T-helper 1 cell treated with Interleukin-12 subunit alpha and Interleukin-12 subunit beta and Interleukin-4 antibody, amounts not matched to agents 30 ng/mL and 1 ng/mL, for 36 hours (primary cell): ENCODE data around the gene MCF2L2. TPM values are rescaled to one million over a fixed set of nuclear protein-coding genes. Genes with fewer than 3 reads are reported as not detected.
"Not testable (repeated sequence)": the region's sequence is repeated elsewhere in the genome, so short reads cannot be mapped to it uniquely, and the experiment has no call there.

Experiments used
- intact Hi-C: fragments of 100-400 bp; cut with micrococcal nuclease; formaldehyde crosslinking; loops from one replicate; pipeline ENCODE4 v1.15.1; 2024
- total RNA-seq: library from RNA; stranded (reverse); gene quantifications from 2 replicates; pipeline ENCODE4 v1.2.3, GENCODE V29; 2022

Gene MCF2L2
- total RNA-seq, 1 donor from 2014 or later: 3.8 TPM

DNA sequence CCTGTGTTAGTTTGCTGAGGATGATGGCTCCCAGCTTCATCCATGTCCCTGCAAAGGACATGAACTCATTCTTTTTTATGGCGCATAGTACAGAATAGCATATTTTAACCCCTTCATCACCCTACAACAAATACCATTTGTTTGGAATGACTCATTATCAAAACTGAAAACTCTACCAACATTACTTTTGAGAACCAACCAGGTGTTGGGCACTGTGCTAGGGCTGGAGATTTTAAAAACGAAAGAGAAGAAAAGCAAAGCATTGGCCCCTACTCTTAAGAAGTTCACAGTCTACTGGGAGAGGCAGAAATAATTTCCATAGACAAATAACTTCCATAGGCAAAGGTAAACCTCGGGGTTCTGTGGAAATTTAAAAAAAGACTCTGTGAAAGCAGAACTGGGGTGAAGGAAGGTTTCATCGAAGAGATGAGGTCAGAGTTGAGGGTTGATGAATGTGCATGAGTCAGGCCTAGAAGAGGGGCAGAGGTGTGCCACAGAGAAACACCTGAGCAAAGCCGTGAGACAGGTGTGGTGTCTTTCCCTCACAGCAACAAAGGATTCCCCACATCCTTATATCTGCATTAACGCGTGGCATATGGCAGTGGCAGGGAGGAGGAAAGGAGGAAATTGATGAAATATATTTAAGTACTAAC lies 51.0 kb downstream of the MCF2L2 start:
- intact Hi-C loops: no loop called here

DNA sequence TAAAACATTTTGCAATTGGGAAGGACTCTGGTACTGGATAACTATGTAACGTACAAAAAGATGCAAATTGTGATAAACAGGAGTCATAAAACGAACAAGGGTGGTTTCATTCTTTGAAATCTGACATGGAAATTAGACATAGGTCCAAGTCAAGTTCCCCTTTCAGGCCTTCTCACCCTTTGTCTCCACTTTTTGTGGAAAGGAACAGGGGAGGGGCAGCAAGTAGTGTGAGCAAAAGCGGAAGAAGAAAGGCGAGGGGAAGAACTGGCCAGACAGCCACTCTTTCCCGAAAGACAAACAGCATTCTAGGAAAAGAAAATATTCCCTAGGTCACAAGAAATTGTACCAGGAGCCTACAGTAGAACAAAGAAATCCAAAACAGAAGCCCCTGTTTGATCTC lies 52.6 kb downstream of the MCF2L2 start:
- intact Hi-C loops: no loop called here

- intact Hi-C loops: no loop called here
Measured at GRCh38 chr3:183375337-183375736, 53.1 kb downstream of the MCF2L2 start.

DNA sequence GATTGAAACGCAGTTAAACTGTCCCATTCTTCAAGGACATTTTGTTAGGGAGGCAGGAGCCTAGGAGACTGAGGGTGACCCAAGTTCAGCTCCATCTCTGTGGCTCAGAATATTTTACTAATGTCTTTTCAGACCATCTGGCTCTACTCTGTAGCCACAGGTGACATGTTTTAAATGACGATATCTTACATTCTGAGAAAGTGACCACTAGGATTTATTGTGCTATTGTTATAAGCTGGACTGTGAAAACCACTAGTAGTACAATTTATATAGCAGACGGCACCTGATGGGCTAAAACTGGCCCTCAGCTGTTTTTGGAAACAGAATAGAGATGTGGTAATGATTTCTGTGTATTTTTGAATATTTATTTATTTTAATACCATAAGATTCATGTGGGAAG lies 55.5 kb downstream of the MCF2L2 start:
- intact Hi-C loops: no loop called here

- intact Hi-C loops: not testable (repeated sequence)
Measured at GRCh38 chr3:183371600-183371968, 56.8 kb downstream of the MCF2L2 start.

- intact Hi-C loops: no loop called here
Measured at GRCh38 chr3:183370391-183370790, 58.0 kb downstream of the MCF2L2 start.

- intact Hi-C loops: no loop called here
Measured at GRCh38 chr3:183369627-183370026, 58.8 kb downstream of the MCF2L2 start.

DNA sequence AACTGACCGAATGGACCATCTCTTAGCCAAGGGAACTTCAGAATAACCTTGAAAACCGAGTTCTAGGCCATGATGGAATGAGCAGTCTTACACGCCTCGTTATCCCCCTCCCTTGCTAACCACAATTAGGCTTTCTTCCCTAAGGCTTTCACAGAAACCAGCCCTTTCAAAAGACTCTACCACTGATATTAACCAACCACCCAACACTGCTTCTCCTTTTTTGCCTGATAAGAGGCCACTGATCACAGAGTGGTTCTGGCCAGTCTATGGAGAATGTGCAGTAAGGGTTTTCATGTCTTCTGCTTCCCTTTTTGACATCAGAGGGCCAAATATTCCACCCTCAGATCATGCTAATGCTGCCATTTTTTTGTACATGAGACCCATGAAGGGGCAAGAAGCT lies 59.3 kb downstream of the MCF2L2 start:
- intact Hi-C loops: no loop called here

DNA sequence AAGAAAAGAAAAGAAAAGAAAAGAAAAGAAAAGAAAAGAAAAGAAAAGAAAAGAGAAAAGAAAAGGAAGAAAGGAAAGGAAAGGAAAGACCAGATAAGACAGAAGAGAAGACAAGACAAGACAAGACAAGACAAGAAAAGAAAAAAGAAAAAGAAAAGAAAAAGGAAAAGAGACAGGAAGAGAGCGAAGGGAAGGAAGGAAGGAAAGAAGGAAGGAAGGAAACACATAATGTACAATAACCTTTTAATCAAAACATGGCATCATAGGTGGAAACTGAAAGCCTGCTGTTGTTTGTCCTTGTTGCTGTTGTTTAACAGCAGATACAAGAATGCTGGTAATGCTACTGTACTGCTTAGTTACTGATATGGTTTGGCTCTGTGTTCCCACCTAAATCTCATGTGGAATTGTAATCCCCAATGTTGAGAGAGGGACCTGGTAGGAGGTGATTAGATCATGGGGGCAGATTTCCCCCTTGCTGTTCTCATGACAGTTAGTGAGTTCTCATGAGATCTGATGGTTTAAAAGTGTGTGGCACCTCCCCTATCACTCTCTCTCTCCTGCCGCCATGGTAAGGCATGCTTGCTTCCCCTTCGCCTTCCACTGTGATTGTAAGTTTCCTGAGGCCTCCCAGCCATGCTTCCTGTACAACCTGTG lies 67.3 kb downstream of the MCF2L2 start:
- intact Hi-C loops: no loop called here

- intact Hi-C loops: no loop called here
Measured at GRCh38 chr3:183359036-183359435, 69.4 kb downstream of the MCF2L2 start.

DNA sequence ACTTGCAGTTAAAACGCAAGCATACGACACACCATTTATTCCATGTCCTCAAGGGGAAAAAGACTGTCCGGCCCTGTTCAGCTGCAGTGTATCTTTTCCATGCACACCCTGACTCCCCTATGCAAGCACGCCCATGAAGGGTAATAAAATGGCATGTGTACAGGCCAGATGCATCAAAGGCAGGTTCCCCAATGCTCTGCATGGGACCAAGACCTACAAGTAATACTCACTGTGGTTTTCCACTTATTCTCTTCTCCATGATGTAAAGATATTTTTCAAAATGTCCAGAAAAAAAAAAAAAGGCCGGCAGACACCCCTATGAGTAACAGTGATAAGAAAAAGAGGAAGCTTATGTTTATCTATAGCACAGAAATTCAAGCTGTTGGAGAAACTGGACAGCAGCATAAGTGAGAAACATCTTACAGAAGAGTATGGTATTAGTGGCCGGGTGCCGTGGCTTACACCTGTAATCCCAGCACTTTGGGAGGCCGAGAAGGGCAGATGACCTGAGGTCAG lies 70.8 kb downstream of the MCF2L2 start:
- intact Hi-C loops: no loop called here

DNA sequence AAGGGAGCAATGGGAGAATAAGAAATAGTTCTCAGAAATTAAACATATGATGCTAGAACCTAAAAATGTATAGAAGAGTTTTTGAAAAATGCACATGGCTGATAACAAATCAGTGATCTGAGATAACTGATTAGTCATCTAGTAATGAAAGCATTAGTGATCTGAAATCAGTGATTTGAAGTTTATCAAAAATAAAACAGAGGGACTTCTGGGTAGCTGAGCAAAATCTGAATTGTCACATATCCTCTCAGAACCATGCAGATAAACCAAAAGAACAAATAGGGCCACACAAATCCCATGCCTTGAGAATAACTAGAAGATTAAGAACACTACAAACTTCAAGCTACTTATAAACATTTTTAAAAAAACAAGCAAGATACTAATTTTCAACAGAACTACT lies 71.5 kb downstream of the MCF2L2 start:
- intact Hi-C loops: no loop called here

DNA sequence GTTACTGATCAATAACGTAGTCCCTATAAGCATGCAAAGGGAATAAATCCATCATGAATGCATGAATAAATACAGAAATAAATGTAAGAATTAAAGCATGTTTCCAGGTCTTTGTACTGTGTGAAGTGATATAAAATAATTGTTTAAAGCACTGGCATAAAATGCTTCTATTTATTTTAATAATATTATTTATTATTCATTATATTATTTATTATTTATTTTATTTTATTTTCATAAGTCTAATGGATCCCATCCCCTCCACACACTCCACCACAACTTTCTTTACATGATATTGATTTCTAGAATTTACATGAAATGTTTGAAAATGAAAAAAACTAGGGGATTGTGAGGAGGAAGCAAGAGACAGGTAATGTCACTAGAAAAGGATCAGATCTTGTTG lies 73.5 kb downstream of the MCF2L2 start:
- intact Hi-C loops: no loop called here

DNA sequence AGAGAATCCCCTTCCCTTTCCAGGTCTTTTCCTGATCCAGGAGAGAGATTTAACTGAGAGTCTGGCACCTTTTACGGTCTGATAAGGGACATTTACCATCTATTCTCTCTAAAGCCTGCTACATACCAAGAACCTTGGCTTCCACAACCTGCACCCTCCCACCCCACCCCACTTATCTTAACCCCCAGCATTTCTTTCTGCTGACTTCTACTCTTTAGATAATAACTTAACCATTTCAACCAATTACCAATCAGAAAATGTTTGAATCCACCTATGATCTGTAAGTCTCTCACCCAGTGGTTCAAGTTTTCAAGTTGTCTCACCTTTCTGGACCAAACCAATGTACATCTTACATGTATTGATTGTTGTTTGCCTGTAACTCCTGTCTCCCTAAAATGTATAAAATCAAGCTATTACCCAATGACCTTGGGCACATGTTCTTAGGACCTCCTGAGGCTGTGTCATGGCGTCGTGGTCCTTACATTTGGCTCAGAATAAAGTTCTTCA lies 74.0 kb downstream of the MCF2L2 start:
- intact Hi-C loops: no loop called here

DNA sequence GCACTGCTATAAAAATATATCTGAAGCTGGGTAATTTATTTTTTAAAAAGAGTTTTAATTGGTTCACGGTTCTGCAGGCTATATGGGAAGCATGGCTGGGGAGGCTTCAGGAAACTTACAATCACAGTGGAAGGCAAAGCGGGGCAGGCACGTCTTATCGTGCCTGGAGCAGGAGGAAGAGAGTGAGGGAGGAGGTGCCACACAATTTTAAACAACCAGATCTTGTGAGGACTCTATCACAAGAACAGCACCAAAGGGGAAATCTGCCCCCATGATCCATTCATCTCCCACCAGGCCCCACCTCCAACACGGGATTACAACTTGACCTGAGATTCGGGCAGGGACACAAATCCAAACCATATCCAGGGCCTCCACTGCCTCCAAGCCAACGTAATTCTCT lies 75.0 kb downstream of the MCF2L2 start:
- intact Hi-C loops: no loop called here

DNA sequence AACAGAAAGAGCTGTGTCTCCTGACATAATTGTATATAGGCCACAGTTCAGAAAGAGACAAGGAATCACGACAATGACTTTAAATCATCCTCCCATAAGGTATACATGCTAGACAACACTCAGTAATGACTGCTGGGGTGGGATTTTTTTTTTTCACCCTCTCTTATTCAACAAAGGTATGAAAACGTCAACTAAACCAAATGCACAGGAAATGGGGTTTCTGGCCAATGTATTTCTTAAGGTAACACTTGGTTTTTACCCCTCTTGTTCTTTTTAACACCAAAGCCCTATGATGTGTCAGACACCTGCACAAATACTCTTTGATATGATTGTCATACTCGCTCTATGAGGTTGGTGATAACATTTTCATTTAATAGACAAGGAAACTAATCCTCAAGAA lies 78.3 kb downstream of the MCF2L2 start:
- intact Hi-C loops: no loop called here

DNA sequence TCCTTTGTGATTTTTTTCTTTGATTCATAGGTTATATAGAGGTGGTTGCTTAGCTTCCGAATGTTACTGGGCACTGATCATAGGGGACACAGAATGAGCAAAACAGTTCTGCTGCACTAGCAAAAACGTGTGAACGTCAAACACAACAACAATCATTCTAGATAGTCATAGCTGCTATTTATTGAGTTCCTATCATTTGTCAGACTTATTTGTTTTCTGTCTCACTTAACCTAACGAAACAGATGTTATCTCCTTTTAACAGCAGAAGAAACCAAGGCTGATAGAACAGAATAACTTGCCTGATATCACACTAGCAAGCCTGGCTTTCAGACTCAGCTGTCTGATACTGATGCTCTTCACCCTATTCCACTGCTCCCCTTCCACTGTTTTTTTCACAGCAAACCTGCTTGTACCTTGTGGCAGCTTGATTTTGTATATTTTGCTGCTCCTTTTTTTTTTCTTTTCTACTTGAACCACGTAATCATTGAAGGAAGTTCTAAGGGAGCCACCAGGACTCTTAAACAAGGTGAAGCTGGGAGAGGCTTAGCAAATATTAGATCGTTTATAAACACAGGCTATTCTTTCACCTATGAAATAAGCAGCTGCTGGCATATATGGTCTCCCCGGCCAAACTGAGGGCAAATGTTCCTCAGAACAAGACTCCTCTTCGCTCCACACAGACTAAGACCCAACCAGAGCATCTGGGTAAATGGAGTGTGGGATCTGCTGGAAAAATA lies 78.8 kb downstream of the MCF2L2 start:
- intact Hi-C loops: no loop called here

- intact Hi-C loops: no loop called here
Measured at GRCh38 chr3:183342824-183343223, 85.6 kb downstream of the MCF2L2 start.

- intact Hi-C loops: no loop called here
Measured at GRCh38 chr3:183341545-183342288, 86.7 kb downstream of the MCF2L2 start.

DNA sequence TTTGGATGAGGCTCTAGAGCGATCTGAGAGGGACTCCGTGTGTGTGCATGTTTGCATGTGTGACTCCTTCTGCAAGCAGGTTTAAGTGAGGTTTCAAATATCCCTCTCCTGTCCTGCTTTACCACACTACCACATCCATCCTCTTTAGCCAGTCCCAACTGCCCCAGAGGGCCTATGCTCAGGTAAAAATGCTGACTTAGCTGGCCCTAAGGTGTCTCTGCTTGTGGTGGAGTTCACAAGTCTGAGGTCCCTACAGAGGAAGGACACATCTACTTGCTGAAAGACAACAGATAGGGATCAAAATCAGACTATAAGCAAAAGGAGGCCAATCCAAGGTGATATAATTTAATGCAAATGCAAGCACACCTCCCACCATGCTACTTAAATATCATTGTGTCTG lies 88.2 kb downstream of the MCF2L2 start:
- intact Hi-C loops: no loop called here

GRCh38 chr3:183339461-183340086 lies 88.8 kb downstream of the MCF2L2 start:
- intact Hi-C loops: no loop called here
